Heart left ventricle (tissue), 13 donors: ENCODE data around the gene LLGL2.

Source experiments
- CTCF ChIP-seq, 12 donors: fragments of 200-600 bp; sonication (generic) in 4 of 12; IDR thresholded peaks; one replicate each; pipeline versions ENCODE4 v1.5.0 to v1.8.0; 2018 to 2022; ENCODE audit warnings: antibody characterized with exemption in 12 of 12, mild to moderate bottlenecking in 5 of 12
- POLR2A ChIP-seq, 2 donors: fragments of 450-650 bp; IDR thresholded peaks; one replicate each; pipeline ENCODE4 v1.6.1; 2017; ENCODE audit warnings: antibody characterized with exemption in 2 of 2, mild to moderate bottlenecking in 2 of 2, moderate library complexity in 2 of 2
- donor health status: ischemic (EF 13 %, LVEDD 7.1; RV severe dilation, severe dysfunction).
- donor health status: DM: no; HTN: yes; CAD: no.
- donor health status: DM: no; HTN: no; CAD: no.
- donor health status: ischemic (EF 25% LVEDD 6.9; RV normal size, moderate dysfunction).
- donor health status: ischemic (EF 25% LVEDD 5.7; RV mildly dilated, moderate dysfunction).
- donor health status: ischemic (EF 35%, LVEDD 5.7; RV mildly dilated, moderate dysfunction).
- donor health status: nonischemic (EF 11% LVEDD 7.7; RV severe dilation, severe dysfunction).
- donor health status: DM: yes; HTN: yes; CAD: no.
- donor health status: PGD.
- donor health status: ischemic (EF 29% LVEDD 5.4; RV normal size, mild dysfunction).
- donor health status: nonischemic (EF 23%, LVEDD 6.1; RV moderate dilation, normal function).

- TF ChIP-seq POLR2A (IDR thresholded peaks at IDR 0.05) (no peak), CTCF (IDR thresholded peaks at IDR 0.05) (no peak)
Measured at GRCh38 chr17:75607086-75607485, 81.6 kb downstream of the LLGL2 start.
